ENCODE measurements around the gene CLSTN1.
"Not testable (repeated sequence)": the region's sequence is repeated elsewhere in the genome, so short reads cannot be mapped to it uniquely, and the experiment has no call there.

Gene CLSTN1

DNA sequence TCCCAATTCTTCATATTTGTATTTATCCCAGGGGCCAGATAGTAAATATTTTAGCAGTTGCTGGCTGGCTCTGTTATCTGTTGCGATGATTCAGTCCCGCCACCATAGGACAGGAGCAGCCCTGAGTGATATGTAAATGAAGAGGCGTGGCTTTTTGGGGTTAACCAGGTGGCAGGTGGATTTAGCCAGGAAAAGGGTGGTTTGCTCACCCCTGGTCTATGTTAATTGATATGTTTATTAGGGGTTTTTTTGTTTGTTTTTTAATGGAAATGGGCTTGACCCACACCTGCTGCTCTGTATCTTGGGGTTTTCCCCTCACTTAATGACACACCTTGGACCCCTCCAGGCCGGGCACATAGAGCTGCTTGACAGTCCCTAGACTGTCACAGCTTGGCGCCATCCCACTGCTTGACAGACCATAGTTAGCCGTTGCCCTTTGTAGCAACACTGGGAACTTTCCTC, 109.5 kb downstream of the CLSTN1 start:
- Mint-ChIP-seq H3K27ac (peak overlapping the region; percentile 85), H3K9me3 (no peaks in the 10 kb centered on the region), H3K4me1 (peaks cover 20% of the 10 kb centered on the region), H3K36me3 (peaks cover 28% of the 10 kb centered on the region), H3K27me3 (no peaks in the 10 kb centered on the region), H3K4me3 (peak overlapping the region; percentile 33)
- DNase-seq (ENCODE audit: low spot score in 2 of 2), result peak in 1 of 2 donors; percentile 68
- ATAC-seq (ENCODE audit: low read depth), result peak; percentile 63

- not testable (repeated sequence) for H3K27ac Mint-ChIP-seq; H3K9me3 Mint-ChIP-seq; H3K27me3 Mint-ChIP-seq; ATAC-seq (ENCODE audit: low read depth); DNase-seq (ENCODE audit: low spot score in 2 of 2); H3K4me3 Mint-ChIP-seq
- H3K36me3 Mint-ChIP-seq, result peaks cover 26% of the 10 kb centered on the region
- H3K4me1 Mint-ChIP-seq, result peaks cover 17% of the 10 kb centered on the region
These were observed 111.0 kb downstream of the CLSTN1 start for GRCh38 chr1:9712767-9713166.

DNA sequence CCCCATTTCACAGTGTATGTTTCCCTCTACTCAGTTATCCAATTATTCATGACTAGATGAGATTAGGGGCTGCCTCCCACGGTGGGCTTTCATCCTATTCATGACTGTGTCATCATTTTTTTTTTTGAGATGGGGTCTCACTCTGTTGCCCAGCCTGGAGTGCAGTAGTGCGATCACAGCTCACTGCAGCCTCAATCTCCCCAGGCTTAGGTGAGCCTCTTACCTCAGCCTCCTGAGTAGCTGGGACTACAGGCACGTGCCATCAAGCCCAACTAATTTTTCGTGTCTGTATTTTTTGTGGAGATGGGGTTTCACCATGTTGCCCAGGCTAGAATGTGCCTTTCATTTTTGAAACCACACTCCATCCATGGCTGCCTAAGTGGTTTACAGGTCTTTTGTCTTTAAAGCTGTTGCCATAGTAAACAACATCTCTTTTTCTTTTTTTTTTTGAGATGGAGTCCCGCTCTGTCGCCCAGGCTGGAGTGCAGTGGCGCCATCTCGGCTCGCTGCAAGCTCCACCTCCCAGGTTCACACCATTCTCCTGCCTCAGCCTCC, 112.2 kb downstream of the CLSTN1 start:
- H3K4me1 Mint-ChIP-seq, result peaks cover 11% of the 10 kb centered on the region
- H3K9me3 Mint-ChIP-seq, result no peaks in the 10 kb centered on the region
- ATAC-seq (ENCODE audit: low read depth), result peak; percentile 6
- no peaks in the 10 kb centered on the region for H3K27me3 Mint-ChIP-seq
- DNase-seq (ENCODE audit: low spot score in 2 of 2), result no peak
- H3K4me3 Mint-ChIP-seq, result no peak overlapping the region
- peaks cover 19% of the 10 kb centered on the region for H3K36me3 Mint-ChIP-seq
- peak overlapping the region; percentile 41 for H3K27ac Mint-ChIP-seq

DNA sequence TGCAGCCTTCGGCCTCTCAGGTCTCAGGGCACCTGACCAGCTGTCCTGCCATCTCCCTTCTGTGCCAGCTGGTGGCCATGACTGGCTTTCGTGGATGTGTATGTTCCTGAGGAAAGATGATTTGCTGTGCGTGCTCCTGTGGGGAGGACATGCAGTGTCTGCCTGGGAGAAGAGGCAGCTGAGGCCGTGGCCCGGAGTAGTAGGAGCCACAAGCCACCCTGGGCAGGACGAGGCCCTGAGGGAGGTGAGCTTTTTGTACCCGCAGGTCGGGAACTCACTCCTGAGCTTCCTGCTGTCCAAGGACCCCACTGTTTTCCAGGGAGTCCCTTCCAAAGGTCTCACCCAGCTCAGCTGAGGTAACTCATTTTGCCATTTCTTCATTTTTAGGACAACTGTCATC, 113.7 kb downstream of the CLSTN1 start:
- DNase-seq (ENCODE audit: low spot score in 2 of 2) (no peak), ATAC-seq (ENCODE audit: low read depth) (no peak)
- H3K4me1 Mint-ChIP-seq, result peaks cover 16% of the 10 kb centered on the region
- peak overlapping the region; percentile 77 for H3K27ac Mint-ChIP-seq
- peaks cover 14% of the 10 kb centered on the region for H3K36me3 Mint-ChIP-seq
- H3K9me3 Mint-ChIP-seq, result no peaks in the 10 kb centered on the region
- no peak overlapping the region for H3K4me3 Mint-ChIP-seq
- no peaks in the 10 kb centered on the region for H3K27me3 Mint-ChIP-seq

DNA sequence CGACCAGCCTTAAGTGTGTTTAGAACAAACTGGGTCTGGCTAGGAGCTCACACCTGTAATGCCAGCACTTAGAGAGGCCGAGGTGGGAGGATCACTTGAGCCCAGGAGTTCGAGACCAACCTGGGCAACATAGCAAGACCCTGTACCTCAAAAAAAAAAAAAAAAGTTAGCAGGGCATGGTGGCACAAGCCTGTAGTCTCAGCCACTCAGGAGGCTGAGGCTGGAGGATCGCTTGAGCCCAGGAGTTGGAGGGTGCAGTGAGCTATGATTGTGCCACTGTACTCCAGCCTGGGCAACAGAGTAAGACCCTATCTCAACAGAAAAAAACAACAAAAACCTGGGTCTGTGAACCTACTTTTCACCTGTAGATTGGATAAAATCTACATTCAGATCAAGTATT, 117.6 kb downstream of the CLSTN1 start:
- Mint-ChIP-seq H3K4me1 (peaks cover 27% of the 10 kb centered on the region), H3K36me3 (peaks cover 21% of the 10 kb centered on the region)

GRCh38 chr1:9705337-9706093, 118.2 kb downstream of the CLSTN1 start:
- Mint-ChIP-seq H3K27ac (no peak overlapping the region), H3K27me3 (no peaks in the 10 kb centered on the region), H3K9me3 (no peaks in the 10 kb centered on the region), H3K4me1 (peaks cover 33% of the 10 kb centered on the region), H3K36me3 (peaks cover 25% of the 10 kb centered on the region), H3K4me3 (no peak overlapping the region)
- DNase-seq (ENCODE audit: low spot score in 2 of 2), result no peak
- ATAC-seq (ENCODE audit: low read depth), result no peak

More for the DNA sequence above, 117.6 kb downstream of the CLSTN1 start:
- H3K9me3 Mint-ChIP-seq, result no peaks in the 10 kb centered on the region
- no peak overlapping the region for H3K27ac Mint-ChIP-seq
- H3K4me3 Mint-ChIP-seq, result no peak overlapping the region
- ATAC-seq (ENCODE audit: low read depth), result no peak
- no peaks in the 10 kb centered on the region for H3K27me3 Mint-ChIP-seq
- no peak for DNase-seq (ENCODE audit: low spot score in 2 of 2)

- Mint-ChIP-seq H3K4me3 (peak overlapping the region; percentile 16), H3K36me3 (peaks cover 28% of the 10 kb centered on the region), H3K4me1 (peaks cover 41% of the 10 kb centered on the region), H3K9me3 (no peaks in the 10 kb centered on the region), H3K27ac (peak overlapping the region; percentile 39), H3K27me3 (no peaks in the 10 kb centered on the region)
- no peak for ATAC-seq (ENCODE audit: low read depth)
- no peak for DNase-seq (ENCODE audit: low spot score in 2 of 2)
These were observed 120.1 kb downstream of the CLSTN1 start for GRCh38 chr1:9703681-9704080.

DNA sequence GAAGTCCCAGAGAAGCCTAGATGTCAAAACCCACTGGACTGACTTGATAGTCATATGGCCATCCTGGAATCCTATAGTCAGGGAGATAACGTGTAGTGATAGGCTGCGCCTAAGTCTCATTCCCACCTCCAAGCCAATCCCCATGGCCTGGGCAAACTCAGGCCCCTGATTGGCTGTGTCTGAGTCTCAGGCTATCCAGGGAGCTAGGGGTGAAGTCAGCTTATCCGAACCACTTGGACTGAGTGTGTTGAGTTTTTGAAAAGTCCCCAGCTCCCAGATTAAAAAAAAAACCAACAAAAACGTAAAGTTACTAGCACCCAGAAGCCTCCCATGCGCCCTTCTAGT, 120.6 kb downstream of the CLSTN1 start:
- DNase-seq (ENCODE audit: low spot score in 2 of 2), result no peak
- no peak overlapping the region for H3K4me3 Mint-ChIP-seq
- no peaks in the 10 kb centered on the region for H3K9me3 Mint-ChIP-seq
- H3K27ac Mint-ChIP-seq, result no peak overlapping the region
- peaks cover 29% of the 10 kb centered on the region for H3K36me3 Mint-ChIP-seq
- peaks cover 43% of the 10 kb centered on the region for H3K4me1 Mint-ChIP-seq
- ATAC-seq (ENCODE audit: low read depth), result no peak
- H3K27me3 Mint-ChIP-seq, result no peaks in the 10 kb centered on the region

- Mint-ChIP-seq H3K4me3 (no peak overlapping the region), H3K9me3 (no peaks in the 10 kb centered on the region), H3K4me1 (peaks cover 44% of the 10 kb centered on the region), H3K36me3 (peaks cover 29% of the 10 kb centered on the region), H3K27ac (peak overlapping the region; percentile 11), H3K27me3 (no peaks in the 10 kb centered on the region)
- no peak for DNase-seq (ENCODE audit: low spot score in 2 of 2)
- no peak for ATAC-seq (ENCODE audit: low read depth)
These were observed 122.1 kb downstream of the CLSTN1 start for GRCh38 chr1:9701665-9702064.

- Mint-ChIP-seq H3K9me3 (no peaks in the 10 kb centered on the region), H3K4me1 (peaks cover 41% of the 10 kb centered on the region), H3K36me3 (peaks cover 31% of the 10 kb centered on the region), H3K27ac (no peak overlapping the region), H3K4me3 (no peak overlapping the region), H3K27me3 (no peaks in the 10 kb centered on the region)
- DNase-seq (ENCODE audit: low spot score in 2 of 2), result no peak
- no peak for ATAC-seq (ENCODE audit: low read depth)
These were observed 123.4 kb downstream of the CLSTN1 start for GRCh38 chr1:9700340-9700739.

- Mint-ChIP-seq H3K27ac (no peak overlapping the region), H3K4me1 (peaks cover 33% of the 10 kb centered on the region), H3K9me3 (no peaks in the 10 kb centered on the region), H3K36me3 (peaks cover 35% of the 10 kb centered on the region), H3K4me3 (no peak overlapping the region), H3K27me3 (no peaks in the 10 kb centered on the region)
- no peak for ATAC-seq (ENCODE audit: low read depth)
- no peak for DNase-seq (ENCODE audit: low spot score in 2 of 2)
These were observed 124.4 kb downstream of the CLSTN1 start for GRCh38 chr1:9699361-9699760.

- no peak overlapping the region for H3K4me3 Mint-ChIP-seq
- ATAC-seq (ENCODE audit: low read depth), result no peak
- peak overlapping the region; percentile 58 for H3K27ac Mint-ChIP-seq
- peaks cover 27% of the 10 kb centered on the region for H3K36me3 Mint-ChIP-seq
- H3K9me3 Mint-ChIP-seq, result no peaks in the 10 kb centered on the region
- no peaks in the 10 kb centered on the region for H3K27me3 Mint-ChIP-seq
- peaks cover 24% of the 10 kb centered on the region for H3K4me1 Mint-ChIP-seq
- no peak for DNase-seq (ENCODE audit: low spot score in 2 of 2)
These were observed 127.0 kb downstream of the CLSTN1 start for GRCh38 chr1:9696793-9697192.

DNA sequence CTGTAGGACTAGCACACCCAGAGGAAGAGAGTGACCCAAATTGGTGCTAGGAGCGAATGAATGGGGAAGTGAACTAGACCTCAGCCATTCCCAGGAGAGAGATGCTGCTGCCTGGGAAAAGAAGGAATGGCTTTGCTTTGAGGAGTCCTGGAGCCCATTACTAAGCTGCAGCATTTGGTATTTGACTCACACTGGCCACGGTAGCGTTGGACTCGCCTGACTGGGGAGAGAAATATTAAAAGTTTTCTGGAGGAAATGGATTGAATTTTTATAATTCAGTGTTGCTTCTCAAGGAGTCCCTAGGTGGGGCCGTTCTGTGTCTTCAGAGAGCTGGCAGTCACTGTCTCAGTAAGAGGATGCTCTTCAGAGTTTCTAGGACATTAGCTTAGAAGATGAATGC, 132.1 kb downstream of the CLSTN1 start:
- ATAC-seq (ENCODE audit: low read depth) (no peak), DNase-seq (ENCODE audit: low spot score in 2 of 2) (no peak)
- H3K27me3 Mint-ChIP-seq, result no peaks in the 10 kb centered on the region
- H3K4me1 Mint-ChIP-seq, result peaks cover 33% of the 10 kb centered on the region
- peak overlapping the region; percentile 37 for H3K27ac Mint-ChIP-seq
- H3K36me3 Mint-ChIP-seq, result peaks cover 17% of the 10 kb centered on the region
- H3K9me3 Mint-ChIP-seq, result no peaks in the 10 kb centered on the region
- H3K4me3 Mint-ChIP-seq, result no peak overlapping the region

GRCh38 chr1:9691108-9691445, 132.7 kb downstream of the CLSTN1 start:
- peaks cover 15% of the 10 kb centered on the region for H3K36me3 Mint-ChIP-seq

More at GRCh38 chr1:9691108-9691445, 132.7 kb downstream of the CLSTN1 start:
- Mint-ChIP-seq H3K27ac (no peak overlapping the region), H3K4me3 (peak overlapping the region; percentile 3), H3K4me1 (peaks cover 34% of the 10 kb centered on the region), H3K27me3 (no peaks in the 10 kb centered on the region), H3K9me3 (no peaks in the 10 kb centered on the region)
- no peak for DNase-seq (ENCODE audit: low spot score in 2 of 2)
- no peak for ATAC-seq (ENCODE audit: low read depth)
